ENCODE results near the gene PLB1.

PLB1 gene

GRCh38 chr2:28662044-28662443 lies 166.2 kb downstream of the PLB1 start:
- H3K27ac ChIP-seq (ENCODE audit: low read depth, low read length, poor library complexity, severe bottlenecking), result no peak overlapping the region
- peaks cover 9% of the 10 kb centered on the region; the same call in 1 of the 2 replicates for H3K27me3 ChIP-seq (ENCODE audit: insufficient read depth, low read length)
- H3F3A ChIP-seq (ENCODE audit: insufficient read depth, low read length), result no peaks in the 10 kb centered on the region
- TF ChIP-seq EZH2 (IDR thresholded peaks at IDR 0.05; ENCODE audit: borderline replicate concordance, low read length) (no peak), CTCF (IDR thresholded peaks at IDR 0.05; ENCODE audit: low read length) (no peak)
- H3K4me1 ChIP-seq (ENCODE audit: insufficient read depth, low read length, severe bottlenecking), result no peaks in the 10 kb centered on the region
- no peaks in the 10 kb centered on the region for H3K79me2 ChIP-seq (ENCODE audit: insufficient read depth, low read length)
- H3K9me2 ChIP-seq (ENCODE audit: low read depth, low read length), result no peaks in the 10 kb centered on the region
- H4K20me1 ChIP-seq (ENCODE audit: insufficient read depth, low read length), result no peaks in the 10 kb centered on the region
- no peak overlapping the region for H3K4me2 ChIP-seq (ENCODE audit: low read length)
- H2AFZ ChIP-seq (ENCODE audit: low read length), result no peak overlapping the region
- H3K9me3 ChIP-seq (ENCODE audit: low read length), result no peaks in the 10 kb centered on the region
- H3K36me3 ChIP-seq (ENCODE audit: insufficient read depth, low read length), result no peaks in the 10 kb centered on the region; the same call in 1 of the 2 replicates
- no peak overlapping the region for H3K4me3 ChIP-seq (ENCODE audit: low read depth, low read length, poor library complexity, severe bottlenecking)
- no peak overlapping the region for H3K9ac ChIP-seq (ENCODE audit: low read length)

GRCh38 chr2:28662468-28663181 lies 166.8 kb downstream of the PLB1 start:
- Histone ChIP-seq H3K27ac (ENCODE audit: low read depth, low read length, poor library complexity, severe bottlenecking) (no peak overlapping the region), H3F3A (ENCODE audit: insufficient read depth, low read length) (no peaks in the 10 kb centered on the region), H3K27me3 (ENCODE audit: insufficient read depth, low read length) (peaks cover 9% of the 10 kb centered on the region; the same call in 1 of the 2 replicates), H3K4me3 (ENCODE audit: low read depth, low read length, poor library complexity, severe bottlenecking) (no peak overlapping the region), H3K9ac (ENCODE audit: low read length) (no peak overlapping the region), H3K79me2 (ENCODE audit: insufficient read depth, low read length) (no peaks in the 10 kb centered on the region), H2AFZ (ENCODE audit: low read length) (no peak overlapping the region), H3K4me1 (ENCODE audit: insufficient read depth, low read length, severe bottlenecking) (no peaks in the 10 kb centered on the region), H3K36me3 (ENCODE audit: insufficient read depth, low read length) (no peaks in the 10 kb centered on the region; the same call in 1 of the 2 replicates), H3K4me2 (ENCODE audit: low read length) (no peak overlapping the region), H3K9me2 (ENCODE audit: low read depth, low read length) (no peaks in the 10 kb centered on the region), H3K9me3 (ENCODE audit: low read length) (no peaks in the 10 kb centered on the region), H4K20me1 (ENCODE audit: insufficient read depth, low read length) (no peaks in the 10 kb centered on the region)
- no peak for TF ChIP-seq CTCF (IDR thresholded peaks at IDR 0.05; ENCODE audit: low read length)
- TF ChIP-seq EZH2 (IDR thresholded peaks at IDR 0.05; ENCODE audit: borderline replicate concordance, low read length), result no peak

- H4K20me1 ChIP-seq (ENCODE audit: insufficient read depth, low read length), result no peaks in the 10 kb centered on the region
- H3K4me3 ChIP-seq (ENCODE audit: low read depth, low read length, poor library complexity, severe bottlenecking), result no peak overlapping the region
- H3K4me2 ChIP-seq (ENCODE audit: low read length), result no peak overlapping the region
- no peaks in the 10 kb centered on the region for H3K9me2 ChIP-seq (ENCODE audit: low read depth, low read length)
- H3K9me3 ChIP-seq (ENCODE audit: low read length), result no peaks in the 10 kb centered on the region
- H3K27me3 ChIP-seq (ENCODE audit: insufficient read depth, low read length), result peaks cover 9% of the 10 kb centered on the region; the same call in 1 of the 2 replicates
- no peaks in the 10 kb centered on the region for H3K79me2 ChIP-seq (ENCODE audit: insufficient read depth, low read length)
- H2AFZ ChIP-seq (ENCODE audit: low read length), result no peak overlapping the region
- TF ChIP-seq CTCF (IDR thresholded peaks at IDR 0.05; ENCODE audit: low read length) (no peak), EZH2 (IDR thresholded peaks at IDR 0.05; ENCODE audit: borderline replicate concordance, low read length) (no peak)
- H3K9ac ChIP-seq (ENCODE audit: low read length), result no peak overlapping the region
- H3F3A ChIP-seq (ENCODE audit: insufficient read depth, low read length), result no peaks in the 10 kb centered on the region
- no peaks in the 10 kb centered on the region for H3K4me1 ChIP-seq (ENCODE audit: insufficient read depth, low read length, severe bottlenecking)
- H3K27ac ChIP-seq (ENCODE audit: low read depth, low read length, poor library complexity, severe bottlenecking), result no peak overlapping the region
- no peaks in the 10 kb centered on the region; the same call in 1 of the 2 replicates for H3K36me3 ChIP-seq (ENCODE audit: insufficient read depth, low read length)
Measured at GRCh38 chr2:28663359-28663758, 167.5 kb downstream of the PLB1 start.

Measured in OCI-LY1 (cell line).